Activated CD8-positive, alpha-beta memory T cell treated with anti-CD3 and anti-CD28 coated beads for 36 hours (primary cell): ENCODE measurements around the gene PRKD2. TPM values are rescaled to one million over a fixed set of nuclear protein-coding genes. Genes with fewer than 3 reads are reported as not detected.
"Not testable (repeated sequence)": the region's sequence is repeated elsewhere in the genome, so short reads cannot be mapped to it uniquely, and the experiment has no call there.

Experiments used
- CTCF ChIA-PET: fragments of 350-600 bp; sonication (Branson Sonifier 250); formaldehyde crosslinking; loops from one replicate; lab custom pipeline; 2021; ENCODE audit warnings: antibody characterized with exemption; lab: Charles Lee
- POLR2A ChIA-PET: fragments of 350-600 bp; sonication (Branson Sonifier 250); formaldehyde crosslinking; loops from one replicate; lab custom pipeline; 2021; ENCODE audit warnings: antibody characterized with exemption; lab: Charles Lee
- total RNA-seq, 2 experiments: library from RNA; stranded (reverse); gene quantifications; one replicate each; pipeline ENCODE4 v1.2.3, GENCODE V29; 2021

The PRKD2 gene
- total RNA-seq, 2 experiments from 2014 or later = 60.5 to 65.2 TPM

- ChIA-PET CTCF (interaction anchor here (1.0 to 1.8 kb wide), 5 partner anchors 10 to 23 kb away, joined by 3 to 4 read pairs (median 3); no protein-coding TSS in a partner anchor), POLR2A (interaction anchor here (1.4 kb wide), 1 partner anchor 33 kb away, joined by 10 read pairs; the partner anchor contains the start of gene CALM3)
Observed at GRCh38 chr19:46634045-46634655, 82.8 kb downstream of the PRKD2 start.

- ChIA-PET POLR2A (interaction anchor here (0.5 to 1.4 kb wide), 2 partner anchors 31 to 32 kb away, joined by 4 to 10 read pairs; partner anchors contain the start of gene CALM3), CTCF (interaction anchor here (1.3 to 1.8 kb wide), 3 partner anchors 9 to 22 kb away, joined by 3 to 4 read pairs (median 3); no protein-coding TSS in a partner anchor)
Observed at GRCh38 chr19:46633130-46633529, 83.8 kb downstream of the PRKD2 start.

DNA sequence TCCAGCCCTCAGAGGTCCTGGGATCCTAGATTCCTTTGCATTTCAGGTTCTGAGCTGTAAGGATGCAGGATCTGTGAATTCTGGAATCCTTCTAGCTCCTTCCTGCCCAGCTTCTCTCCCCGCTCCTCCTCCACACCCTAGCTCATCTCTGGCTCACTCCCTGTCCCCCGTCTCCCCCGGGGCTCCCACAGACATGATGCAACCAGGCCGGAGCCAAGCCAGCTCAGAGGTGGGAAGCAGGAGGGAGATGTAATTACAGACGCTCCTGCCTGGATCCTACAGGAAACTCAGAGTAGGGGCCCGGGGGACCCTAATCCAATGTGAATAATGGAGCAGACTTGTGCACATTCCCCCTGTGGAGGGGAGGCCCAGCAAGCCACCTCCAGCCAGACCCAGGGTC, 85.4 kb downstream of the PRKD2 start:
- CTCF ChIA-PET = interaction anchor here (0.9 to 1.6 kb wide), 3 partner anchors 18 to 30 kb away, joined by 3 to 6 read pairs (median 4); no protein-coding TSS in a partner anchor
- POLR2A ChIA-PET = no interaction called here

DNA sequence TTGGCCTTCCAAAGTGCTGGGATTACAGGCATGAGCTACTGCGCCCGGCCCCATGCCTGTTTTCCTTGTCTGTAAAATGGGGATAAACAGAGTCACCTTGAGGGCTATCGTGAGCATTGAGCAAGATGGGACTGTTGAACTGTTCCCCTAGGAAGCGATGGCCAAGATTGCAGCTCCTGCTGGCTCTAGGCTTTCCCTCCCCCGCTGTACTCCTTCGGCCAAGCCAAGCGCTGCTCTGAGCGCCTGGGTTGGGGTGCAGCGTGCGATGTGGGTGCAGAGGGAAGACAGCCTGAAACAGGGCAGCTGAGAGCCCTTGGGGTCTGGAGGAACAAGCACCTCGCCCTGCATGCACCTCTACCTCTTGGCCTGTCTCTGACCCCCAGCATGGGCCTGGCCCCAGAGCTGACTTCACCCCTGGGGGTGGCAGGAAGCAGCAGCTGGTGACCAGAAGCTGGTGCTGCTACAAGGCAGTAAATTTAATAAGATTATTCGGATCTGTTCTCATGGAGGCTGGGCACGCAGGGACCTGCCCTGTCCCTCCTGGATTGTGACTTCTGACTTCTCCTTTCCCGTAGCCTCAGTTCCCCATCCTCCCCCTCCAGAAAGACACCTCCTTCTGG, 86.2 kb downstream of the PRKD2 start:
- ChIA-PET POLR2A (no interaction called here), CTCF (interaction anchor here (0.9 to 1.6 kb wide), 2 partner anchors 17 to 18 kb away, joined by 3 to 4 read pairs; no protein-coding TSS in a partner anchor)

DNA sequence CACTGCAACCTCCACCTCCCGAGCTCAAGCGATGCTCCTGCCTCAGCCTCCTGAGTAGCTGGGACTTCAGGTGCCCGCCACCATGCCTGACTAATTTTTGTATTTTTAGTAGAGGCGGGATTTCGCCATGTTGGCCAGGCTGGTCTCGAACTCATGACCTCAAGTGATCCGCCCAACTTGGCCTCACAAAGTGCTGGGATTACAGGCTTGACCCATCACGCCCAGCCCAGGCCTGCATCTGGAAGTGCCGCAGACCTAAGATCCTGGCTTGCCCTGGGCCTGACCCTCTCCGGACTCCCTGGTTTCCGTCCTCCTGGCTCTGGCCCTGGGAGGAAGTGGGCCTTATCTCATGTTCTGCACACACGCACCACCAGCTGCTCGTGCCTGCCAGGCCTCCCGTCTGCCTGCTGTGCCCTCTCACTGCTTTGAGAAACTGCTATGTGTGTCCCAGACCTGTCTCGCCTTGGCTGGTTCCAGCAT, 87.3 kb downstream of the PRKD2 start:
- POLR2A ChIA-PET = no interaction called here

GRCh38 chr19:46628970-46629369, 87.9 kb downstream of the PRKD2 start:
- CTCF ChIA-PET = interaction anchor here (1.4 to 1.6 kb wide), 2 partner anchors 15 to 33 kb away, joined by 3 to 4 read pairs; no protein-coding TSS in a partner anchor
- POLR2A ChIA-PET = not testable (repeated sequence)

More for the DNA sequence above, 87.3 kb downstream of the PRKD2 start:
- CTCF ChIA-PET = interaction anchor here (1.6 kb wide), 1 partner anchor 16 kb away, joined by 4 read pairs; no protein-coding TSS in a partner anchor

DNA sequence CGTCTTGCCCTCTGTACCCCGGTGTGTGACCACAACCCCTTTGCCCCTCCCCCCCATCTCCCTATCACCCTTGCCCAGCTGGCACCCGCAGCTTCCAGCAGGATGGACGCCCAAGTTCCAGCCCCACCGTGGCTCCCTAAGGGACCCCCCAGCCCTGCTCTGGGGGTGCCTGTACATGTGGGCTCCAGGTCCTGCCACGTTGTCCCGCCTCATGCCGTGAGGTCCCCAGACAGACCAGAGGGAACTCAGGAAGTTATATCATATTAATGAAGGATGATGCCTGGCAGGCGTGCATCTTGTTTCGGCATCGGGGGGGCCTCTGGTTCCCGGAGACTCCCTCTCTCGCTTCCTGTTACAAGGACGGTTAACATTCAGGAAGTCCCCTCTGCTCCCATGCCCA, 90.5 kb downstream of the PRKD2 start:
- ChIA-PET CTCF (interaction anchor here (1.7 kb wide), 1 partner anchor 13 kb away, joined by 6 read pairs; no protein-coding TSS in a partner anchor), POLR2A (no interaction called here)

DNA sequence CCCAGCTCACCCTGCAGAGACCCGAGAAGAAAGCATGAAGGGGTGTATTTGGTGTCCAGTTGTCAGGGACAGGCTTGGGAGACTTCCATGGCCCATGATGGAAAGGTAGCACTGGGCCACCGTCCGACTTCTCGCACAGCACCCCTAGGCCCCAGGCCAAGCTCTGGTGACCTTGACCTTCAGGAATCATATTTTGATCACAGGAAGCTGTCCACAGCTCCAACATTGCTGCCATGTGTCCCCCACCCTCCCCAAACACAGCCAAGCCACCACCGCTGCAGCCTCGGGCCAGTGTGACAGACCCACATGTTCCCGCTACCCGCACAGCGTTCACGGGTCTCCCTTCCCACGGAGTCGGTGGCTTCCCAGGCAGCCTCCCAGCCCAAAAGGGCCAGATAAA, 91.2 kb downstream of the PRKD2 start:
- ChIA-PET POLR2A (no interaction called here), CTCF (interaction anchor here (1.7 kb wide), 1 partner anchor 12 kb away, joined by 6 read pairs; no protein-coding TSS in a partner anchor)

GRCh38 chr19:46624958-46625661, 91.8 kb downstream of the PRKD2 start, which contains the start of gene PTGIR:
PTGIR (minus strand) TSS chr19:46625089; CDS start chr19:46624225, 864 bp downstream.
- ChIA-PET POLR2A (no interaction called here), CTCF (interaction anchor here (1.1 to 1.7 kb wide), 3 partner anchors 9 to 103 kb away, joined by 3 to 6 read pairs (median 3); no protein-coding TSS in a partner anchor)

Other genes starting within 250 kb of the PRKD2 start
- gene PNMA8A, start 245.6 kb downstream of the PRKD2 start, total RNA-seq = 1 to 10 TPM; 1.1 to 1.2 TPM
- gene PNMA8B, start 221.2 kb downstream of the PRKD2 start, total RNA-seq = under 1 TPM in 1 of 2 experiments, not detected in 1; 0.08 TPM
- gene CALM3, start 115.8 kb downstream of the PRKD2 start, total RNA-seq = 100 to 1,000 TPM; 454 to 460 TPM
- gene PTGIR, start 92.0 kb downstream of the PRKD2 start, total RNA-seq = 10 to 100 TPM; 24.2 to 24.8 TPM
- gene GNG8, start 80.9 kb downstream of the PRKD2 start, total RNA-seq = 10 to 100 TPM in 1 of 2 experiments, 1 to 10 TPM in 1; 8.6 to 12.2 TPM
- 1 to 10 TPM; 1.8 to 2.0 TPM for gene DACT3, start 55.9 kb downstream of the PRKD2 start, total RNA-seq
- 10 to 100 TPM; 17.8 to 18.9 TPM for gene FKRP, start 28.9 kb upstream of the PRKD2 start, total RNA-seq
- gene STRN4, start 29.3 kb upstream of the PRKD2 start, total RNA-seq = 10 to 100 TPM; 66.1 to 69.6 TPM
- gene SLC1A5, start 71.5 kb upstream of the PRKD2 start, total RNA-seq = 100 to 1,000 TPM; 438 to 447 TPM
- gene AP2S1, start 133.7 kb upstream of the PRKD2 start, total RNA-seq = 100 to 1,000 TPM; 117 TPM
- gene ARHGAP35, start 143.9 kb upstream of the PRKD2 start, total RNA-seq = 10 to 100 TPM; 22.9 to 23.4 TPM